NCI-H510A treated with DMSO at 0.1 percent for 48 hours (cell line): ENCODE data around the gene SLC25A12.
A peak's percentile ranks its signal among the peaks of the same experiment; 100 is the strongest.
"Not testable (repeated sequence)": the region's sequence is repeated elsewhere in the genome, so short reads cannot be mapped to it uniquely, and the experiment has no call there.

Experiments used
- DNase-seq: peaks from one replicate; lab custom pipeline; 2025; lab: John Stamatoyannopoulos, UW

SLC25A12 gene, protein sequence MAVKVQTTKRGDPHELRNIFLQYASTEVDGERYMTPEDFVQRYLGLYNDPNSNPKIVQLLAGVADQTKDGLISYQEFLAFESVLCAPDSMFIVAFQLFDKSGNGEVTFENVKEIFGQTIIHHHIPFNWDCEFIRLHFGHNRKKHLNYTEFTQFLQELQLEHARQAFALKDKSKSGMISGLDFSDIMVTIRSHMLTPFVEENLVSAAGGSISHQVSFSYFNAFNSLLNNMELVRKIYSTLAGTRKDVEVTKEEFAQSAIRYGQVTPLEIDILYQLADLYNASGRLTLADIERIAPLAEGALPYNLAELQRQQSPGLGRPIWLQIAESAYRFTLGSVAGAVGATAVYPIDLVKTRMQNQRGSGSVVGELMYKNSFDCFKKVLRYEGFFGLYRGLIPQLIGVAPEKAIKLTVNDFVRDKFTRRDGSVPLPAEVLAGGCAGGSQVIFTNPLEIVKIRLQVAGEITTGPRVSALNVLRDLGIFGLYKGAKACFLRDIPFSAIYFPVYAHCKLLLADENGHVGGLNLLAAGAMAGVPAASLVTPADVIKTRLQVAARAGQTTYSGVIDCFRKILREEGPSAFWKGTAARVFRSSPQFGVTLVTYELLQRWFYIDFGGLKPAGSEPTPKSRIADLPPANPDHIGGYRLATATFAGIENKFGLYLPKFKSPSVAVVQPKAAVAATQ

DNA sequence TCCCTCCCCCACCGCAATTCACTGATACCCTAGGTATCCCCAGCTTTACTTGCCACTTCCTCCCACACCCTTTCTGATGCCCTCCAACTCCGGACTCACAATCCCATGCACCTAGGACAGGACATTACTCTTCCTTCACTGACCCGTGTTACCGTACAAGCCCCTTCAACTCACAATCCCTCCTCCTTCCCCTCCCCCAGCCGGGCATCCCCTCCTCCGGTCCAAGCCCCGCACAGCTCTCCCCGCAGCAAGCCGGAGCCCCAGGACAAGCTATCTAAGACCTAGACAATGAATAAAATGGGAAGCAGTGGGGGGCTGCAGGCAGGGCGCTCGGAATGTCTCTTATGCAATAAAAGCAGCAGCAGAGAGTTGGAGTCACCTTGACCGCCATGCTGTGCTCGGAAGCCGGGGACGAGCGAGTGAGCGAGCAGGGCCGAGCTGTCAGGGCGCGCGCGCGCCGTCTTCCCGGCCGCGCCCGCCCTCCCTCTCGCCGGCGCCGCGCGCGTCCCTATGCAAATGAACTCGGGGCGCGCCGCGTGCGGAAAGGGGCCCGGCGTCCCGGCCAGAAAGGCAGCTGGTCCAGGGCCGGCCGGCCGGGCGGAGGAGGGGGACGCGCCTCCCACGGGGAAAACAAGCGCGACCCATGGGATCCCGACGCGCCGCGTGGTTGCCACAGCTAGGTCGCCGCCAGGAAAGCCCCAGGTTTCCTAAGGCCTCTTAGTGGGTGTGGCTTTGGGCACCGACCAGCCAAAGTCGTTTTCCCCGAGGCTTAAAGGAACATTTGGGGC lies at the start of gene SLC25A12:
Gene SLC25A12 (minus strand): TSS at position 421 of the 788 bp plus-strand sequence. CDS start 30 bp downstream, at position 391.
- peak; percentile 95 for DNase-seq

DNA sequence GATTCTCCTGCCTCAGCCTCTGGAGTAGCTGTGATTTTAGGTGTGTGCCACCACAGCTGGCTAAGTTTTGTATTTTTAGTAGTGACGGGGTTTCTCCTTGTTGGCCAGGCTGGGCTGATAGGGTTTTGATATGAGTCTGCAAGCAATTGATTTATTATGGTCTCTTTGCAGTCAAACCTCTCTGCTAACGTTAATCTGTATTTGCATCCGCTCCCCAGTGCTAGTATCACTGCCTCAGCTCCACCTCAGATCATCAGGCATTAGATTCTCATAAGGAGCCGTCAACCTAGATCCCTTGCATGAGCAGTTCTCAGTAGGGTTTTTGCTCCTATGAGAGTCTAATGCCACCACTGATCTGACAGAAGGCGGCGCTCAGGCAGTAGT lies 47.3 kb upstream of the SLC25A12 start:
- DNase-seq, result no peak

DNA sequence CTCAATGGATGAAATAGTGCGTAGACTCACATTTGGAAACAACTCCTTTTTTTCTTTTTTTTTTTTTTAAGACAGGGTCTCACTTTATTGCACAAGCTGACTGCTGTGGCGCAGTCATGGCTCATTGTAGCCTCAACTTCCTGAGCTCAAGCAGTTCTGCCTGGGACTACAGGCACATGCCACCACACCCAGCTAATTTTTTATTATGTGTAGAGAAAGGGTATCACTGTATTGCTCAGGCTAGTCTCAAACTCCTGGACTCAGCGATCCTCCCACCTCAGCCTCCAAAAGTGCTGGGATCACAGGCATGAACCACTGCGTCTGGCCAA lies 45.7 kb upstream of the SLC25A12 start:
- no peak for DNase-seq

DNA sequence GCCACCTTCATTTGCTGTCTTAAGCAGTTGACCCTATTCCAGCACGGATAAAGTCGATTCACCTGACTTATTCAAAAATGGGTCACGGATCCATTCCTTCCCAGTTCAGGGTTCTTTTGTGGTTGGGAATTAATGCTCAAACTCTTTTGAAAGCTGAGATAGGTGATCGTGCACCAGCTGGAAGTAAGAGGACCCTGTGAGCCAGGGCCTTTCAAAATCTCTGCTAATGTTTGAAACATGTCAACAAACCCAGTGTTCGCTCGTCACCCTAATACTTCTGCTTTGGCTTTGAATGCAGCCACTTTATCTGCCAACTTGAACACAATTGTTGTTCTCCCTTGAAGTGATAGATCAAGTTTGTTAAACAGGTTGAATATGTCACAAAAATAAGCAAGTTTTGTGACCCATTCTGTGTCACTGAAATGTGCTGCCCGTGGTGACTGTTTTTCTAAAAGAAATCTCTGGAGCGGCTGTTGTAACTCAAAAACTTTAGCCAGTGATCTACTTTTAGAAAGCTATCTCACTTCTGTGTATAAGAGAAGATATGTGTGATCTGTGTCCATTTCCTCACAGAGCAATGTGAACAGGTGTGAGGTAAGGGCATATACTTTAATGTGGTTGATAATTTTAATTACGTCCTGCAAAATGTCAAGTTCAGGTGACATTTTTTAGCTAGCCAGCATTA lies 45.2 kb upstream of the SLC25A12 start:
- DNase-seq, result no peak

DNA sequence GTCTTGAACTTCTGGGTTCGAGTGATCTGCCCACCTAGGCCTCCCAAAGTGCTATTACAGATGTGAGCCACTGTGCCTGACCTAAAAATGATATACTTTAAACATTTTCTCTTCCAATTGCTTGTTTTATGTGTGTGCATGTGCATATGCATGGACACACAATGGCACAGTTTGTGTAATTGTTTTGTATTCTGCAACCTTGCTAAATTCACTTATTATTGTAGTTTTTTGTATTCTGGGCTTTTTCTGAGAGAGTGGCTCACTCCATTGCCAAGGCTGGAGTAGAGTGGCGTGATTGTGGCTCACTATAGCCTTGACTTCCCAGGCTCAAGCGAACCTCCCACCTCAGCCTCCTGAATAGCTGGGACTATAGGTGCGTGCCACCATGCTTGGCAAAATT lies 36.3 kb upstream of the SLC25A12 start:
- no peak for DNase-seq

DNA sequence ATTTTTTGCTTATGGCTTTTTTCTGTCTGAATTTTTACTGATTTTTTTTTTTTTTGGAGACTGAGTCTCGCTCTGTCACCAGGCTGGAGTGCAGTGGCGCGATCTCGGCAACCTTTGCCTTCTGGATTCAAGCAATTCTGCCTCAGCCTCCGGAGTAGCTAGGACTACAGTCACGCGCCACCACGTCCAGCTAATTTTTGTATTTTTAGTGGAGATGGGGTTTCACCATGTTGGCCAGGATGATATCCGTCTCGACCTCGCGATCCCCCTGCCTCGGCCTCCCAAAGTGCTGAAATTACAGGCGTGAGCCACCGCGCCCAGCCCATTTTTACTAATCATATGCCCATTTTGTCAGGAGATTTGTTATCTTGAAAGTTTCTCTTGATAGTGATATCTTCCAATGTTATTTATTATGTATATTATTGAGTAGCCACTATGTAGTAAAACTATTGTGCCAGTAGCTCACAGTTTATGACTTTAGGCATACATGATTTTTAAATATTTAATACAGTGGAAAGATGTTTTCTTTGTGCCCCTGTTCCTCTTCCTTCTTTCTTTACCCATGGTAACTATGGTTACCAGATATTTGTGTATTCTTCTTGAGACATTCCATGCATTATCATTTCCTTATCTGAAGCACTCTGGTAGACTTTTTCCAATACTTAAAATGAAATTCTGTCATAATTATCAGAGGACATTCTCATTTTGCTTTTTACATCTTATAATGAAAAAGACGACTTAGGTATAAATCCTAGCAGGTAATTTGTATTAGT lies 30.3 kb upstream of the SLC25A12 start:
- no peak for DNase-seq

DNA sequence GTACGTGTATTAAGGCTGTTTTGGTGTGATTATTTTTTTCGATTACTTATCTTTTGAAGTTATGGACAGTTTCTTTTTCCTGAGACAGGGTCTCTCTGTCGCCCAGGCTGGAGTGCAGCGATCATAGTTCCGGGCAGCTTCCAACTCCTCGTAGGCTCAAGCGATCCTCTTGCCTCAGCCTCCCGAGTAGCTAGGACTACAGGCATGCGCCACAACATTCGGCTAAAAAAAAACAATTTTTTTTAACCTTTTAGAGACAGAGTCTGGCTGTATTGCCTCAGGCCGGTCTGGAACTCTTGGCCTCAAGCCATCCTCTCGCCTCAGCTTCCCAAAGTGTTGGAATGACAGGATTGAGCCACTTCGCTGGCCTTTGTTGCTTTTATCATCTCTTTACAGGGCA lies 29.2 kb upstream of the SLC25A12 start:
- DNase-seq, result no peak

DNA sequence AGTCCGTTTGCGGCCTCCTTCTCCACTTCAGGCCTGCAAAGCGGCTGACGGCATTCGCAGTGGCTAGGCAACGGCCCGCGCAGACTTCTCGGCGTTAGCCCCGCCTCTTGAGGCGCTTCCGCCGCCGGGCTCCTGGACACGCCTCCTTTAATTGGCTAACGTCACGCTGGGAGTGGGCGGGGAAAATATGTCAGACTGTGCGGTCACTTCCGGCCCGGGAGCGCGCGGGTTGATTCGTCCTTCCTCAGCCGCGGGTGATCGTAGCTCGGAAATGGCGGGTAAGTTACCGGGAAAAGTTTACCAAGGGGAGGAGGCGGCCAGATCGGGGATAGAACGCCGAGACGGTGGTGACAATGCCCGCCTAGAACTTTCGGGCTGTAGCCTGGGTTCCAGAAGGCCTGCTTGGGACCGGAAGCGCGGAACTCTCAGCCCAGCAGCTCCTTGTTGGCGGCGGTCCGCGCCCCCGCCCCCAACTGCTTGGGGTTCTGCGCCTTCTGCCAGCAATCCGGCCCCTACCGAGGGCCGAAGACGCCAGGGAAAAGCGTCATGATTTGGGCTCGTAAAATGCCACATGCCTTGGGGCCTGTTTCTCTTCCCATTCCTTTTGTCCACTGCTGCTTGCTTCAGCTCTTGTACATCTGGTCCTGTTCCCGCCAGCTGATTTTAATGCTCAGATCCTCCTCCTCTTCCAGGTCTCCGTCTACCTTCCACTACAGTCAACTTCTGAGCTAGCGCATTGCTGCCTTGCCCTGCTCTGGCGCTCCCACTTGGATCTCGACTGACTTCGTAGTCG lies 28.4 kb upstream of the SLC25A12 start, which contains the start of gene HAT1:
Gene HAT1 (plus strand): TSS at position 232 of the 793 bp plus-strand sequence. CDS start 40 bp downstream, at position 272.
- peak; percentile 100 for DNase-seq

DNA sequence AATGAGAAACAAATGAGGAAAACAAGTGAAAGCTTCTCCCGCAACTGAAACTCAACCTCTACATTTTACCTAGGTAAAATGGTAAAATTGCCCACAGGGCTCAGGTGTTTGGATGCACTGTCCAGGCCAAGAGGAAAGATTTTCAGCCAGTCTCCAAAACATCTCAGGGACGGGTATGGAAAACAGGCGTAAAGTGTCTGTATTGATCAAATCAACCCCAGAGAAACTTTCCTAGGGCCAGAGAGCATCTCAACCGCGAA lies 27.9 kb upstream of the SLC25A12 start:
- DNase-seq, result no peak

DNA sequence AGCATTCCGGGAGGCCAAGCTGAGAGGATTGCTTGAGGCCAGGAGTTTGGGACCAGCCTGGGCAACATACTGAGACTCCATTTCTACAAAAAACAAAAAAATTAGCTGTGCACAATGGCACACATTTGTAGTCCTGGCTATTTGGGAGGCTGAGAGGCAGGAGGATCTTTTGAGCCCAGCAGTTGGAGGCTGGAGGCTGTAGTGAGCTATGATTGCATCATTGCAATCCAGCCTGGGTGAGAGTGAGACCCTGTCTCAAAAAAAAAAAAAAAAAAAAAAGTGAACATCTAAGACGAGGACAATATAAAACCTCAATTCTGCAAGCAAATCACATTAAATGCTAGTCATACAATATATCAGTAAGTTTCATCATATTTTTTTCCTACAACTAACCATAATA lies 25.4 kb upstream of the SLC25A12 start:
- DNase-seq, result no peak

DNA sequence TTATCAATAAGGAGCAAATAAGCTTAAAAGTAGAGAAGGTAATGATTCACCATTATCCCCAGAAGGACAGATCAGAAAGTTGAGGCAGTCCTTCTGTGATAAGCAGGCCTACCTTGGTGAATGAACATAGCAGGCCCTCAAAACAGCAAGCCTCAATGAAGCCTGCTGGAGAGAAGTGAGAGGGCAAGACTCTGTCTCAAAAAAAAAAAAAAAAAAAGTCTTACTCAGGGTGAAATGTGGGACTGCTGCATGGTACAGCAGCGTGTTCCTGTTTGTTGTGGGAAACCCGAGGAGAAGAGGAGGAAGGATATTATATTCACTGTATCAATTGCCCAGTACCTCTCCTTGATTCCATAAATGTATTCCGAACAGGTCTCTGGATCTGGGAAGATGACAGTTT lies 19.5 kb upstream of the SLC25A12 start:
- no peak for DNase-seq

DNA sequence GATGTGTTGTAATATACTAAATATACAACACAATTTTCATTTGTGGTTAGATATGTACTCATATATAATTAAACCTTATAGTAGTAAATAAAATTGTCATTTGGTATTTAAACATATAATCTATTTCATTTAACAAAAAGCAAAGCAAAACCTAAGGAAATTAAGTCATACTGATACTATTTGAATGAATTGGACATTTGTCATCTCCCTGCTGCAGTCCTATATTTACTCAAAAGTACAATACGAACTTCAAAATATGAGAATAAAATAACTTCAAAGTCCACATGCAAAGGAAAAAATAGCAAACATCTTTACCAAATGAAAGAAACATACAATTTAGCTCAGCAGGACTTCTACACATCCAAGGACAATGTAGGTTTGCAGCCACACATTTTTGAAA lies 16.4 kb upstream of the SLC25A12 start:
- no peak for DNase-seq

DNA sequence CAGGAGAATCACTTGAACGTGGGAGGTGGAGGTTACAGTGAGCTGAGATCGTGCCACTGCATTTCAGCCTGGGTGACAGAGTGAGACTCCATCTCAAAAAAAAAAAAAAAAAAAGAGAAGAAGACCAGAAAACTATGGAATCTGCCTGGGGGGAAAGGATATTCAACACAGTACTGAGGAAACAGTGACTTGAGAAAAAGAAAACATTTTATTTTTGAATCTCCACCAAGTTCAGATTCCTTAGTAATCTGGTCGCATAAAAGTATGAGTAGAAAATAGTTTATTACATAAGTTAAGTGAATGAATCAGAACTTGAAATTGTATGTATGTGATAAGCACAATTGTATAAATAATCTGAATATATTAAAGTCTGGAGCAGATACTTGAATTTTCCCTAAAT lies 15.2 kb upstream of the SLC25A12 start:
- DNase-seq, result no peak

DNA sequence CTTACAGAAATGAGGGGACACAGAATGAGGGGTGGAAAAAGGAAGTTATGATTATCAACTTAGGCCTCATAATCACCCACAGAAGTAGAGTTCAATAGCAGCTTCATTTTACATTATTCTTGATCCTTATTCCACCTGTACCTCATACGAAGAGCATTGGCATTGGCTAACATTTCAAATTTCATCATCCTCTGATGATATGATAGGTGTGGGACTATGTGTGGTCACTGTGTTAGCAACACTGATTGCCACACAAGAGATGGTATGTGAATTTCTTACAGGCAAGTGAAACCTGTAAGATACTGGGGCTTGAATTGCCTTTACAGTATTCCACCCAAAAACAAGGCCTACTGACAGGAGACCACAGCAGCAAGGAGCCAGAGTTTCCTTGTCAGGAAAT lies 14.2 kb upstream of the SLC25A12 start:
- no peak for DNase-seq

DNA sequence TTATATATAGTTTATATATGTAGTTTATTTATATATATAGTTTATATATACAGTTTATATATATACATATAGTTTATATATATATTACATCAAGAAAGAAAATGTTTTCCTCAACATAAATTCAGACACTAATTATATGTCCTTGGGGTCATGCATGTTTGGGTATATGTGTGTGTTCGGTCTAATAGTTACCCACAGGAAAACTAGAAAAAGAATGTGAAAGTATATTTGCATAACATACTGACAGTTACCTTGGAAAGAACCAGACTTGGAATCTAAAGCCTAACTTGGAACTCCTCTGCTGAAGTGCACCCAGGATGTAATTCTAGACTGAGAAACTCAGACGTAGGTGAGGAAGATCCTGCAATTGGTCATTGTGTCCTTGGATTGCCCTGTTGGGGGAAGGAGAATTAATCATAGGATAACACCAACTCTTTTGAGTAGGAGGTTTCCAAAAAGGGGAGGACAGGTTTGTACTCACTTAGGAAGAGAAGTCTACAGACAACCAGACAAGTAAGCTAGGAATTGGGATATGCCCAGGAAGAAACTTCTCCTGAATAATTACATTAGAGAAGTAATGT lies 8.9 kb upstream of the SLC25A12 start:
- DNase-seq, result no peak

DNA sequence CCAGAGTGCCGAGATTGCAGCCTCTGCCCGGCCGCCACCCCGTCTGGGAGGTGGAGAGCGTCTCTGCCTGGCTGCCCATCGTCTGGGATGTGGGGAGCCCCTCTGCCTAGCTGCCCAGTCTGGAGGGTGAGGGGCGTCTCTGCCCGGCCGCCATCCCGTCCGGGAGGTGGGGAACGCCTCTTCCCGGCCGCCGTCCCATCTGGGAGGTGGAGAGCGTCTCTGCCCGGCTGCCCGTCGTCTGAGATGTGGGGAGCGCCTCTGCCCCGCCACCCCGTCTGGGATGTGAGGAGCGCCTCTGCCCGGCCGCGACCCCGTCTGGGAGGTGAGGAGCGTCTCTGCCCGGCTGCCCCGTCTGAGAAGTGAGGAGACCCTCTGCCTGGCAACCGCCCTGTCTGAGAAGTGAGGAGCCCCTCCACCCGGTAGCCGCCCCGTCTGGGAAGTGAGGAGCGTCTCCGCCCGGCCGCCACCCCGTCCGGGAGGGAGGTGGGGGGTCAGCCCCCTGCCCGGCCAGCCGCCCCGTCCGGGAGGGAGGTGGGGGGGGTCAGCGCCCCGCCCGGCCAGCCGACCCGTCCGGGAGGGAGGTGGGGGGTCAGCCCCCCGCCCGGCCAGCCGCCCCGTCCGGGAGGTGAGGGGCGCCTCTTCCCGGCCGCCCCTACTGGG lies 5.7 kb upstream of the SLC25A12 start:
- DNase-seq, result not testable (repeated sequence)

DNA sequence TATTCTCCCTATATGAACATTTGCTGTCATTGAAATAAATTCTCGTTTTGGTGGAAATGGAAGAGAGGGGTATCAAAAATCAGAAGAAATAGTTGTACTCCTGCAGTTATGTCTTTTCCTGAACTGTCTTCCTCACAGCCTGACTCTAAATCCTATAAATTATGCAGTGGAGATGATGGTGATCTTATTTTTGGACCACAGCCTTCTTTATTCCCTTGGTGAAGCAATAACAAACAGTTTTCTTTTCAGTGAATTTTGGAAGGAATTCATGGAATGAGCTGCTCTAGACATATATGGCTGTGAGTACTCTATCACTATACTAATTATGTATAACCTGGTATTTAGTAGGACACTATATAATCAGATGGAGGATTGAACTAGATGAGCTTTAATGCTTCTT lies 1.7 kb upstream of the SLC25A12 start:
- no peak for DNase-seq

DNA sequence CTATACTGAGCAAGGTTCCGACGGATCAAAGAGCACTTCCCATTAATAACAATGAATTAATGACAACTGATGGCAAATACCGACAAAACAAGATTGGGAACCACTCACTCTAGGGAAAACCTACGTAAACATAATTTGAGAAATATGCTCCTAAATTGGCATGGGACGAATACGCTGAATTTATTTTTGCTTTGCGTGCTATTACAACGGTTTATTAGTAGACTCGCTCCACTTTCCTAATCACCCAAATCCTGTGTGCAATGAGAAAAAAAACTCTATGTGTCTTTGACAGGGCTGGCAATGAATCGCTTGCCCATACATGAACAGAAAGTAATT lies 536 bp upstream of the SLC25A12 start:
- DNase-seq, result no peak

DNA sequence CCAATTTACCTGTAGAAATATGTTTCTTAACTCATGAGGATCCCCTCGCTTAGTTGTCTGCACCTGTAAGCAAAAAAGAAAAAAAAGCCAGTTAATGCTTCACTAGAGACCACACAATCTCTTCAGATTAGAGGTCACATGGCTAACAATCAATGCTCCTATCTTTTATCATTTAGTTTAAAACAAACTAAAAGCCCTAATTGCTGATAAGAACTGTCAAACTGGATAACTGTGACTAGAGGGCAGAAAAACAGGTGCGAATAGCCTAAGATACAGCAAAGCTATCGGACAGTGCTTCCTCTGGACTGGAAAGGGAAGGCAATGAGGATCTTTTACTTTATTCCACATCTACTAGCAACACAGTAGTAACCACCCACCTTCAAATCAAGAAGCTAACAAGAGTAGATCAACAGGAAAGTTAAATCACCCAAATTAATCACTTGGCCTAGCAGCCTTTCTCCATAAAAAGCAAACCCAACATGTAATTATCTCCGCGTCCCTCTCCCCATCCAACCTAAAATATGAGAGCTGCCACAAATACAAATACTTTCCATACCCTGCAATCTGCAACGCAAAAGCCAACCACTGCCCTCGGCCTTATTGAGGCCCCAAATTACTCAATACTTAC lies 734 bp downstream of the SLC25A12 start:
- DNase-seq, result no peak

DNA sequence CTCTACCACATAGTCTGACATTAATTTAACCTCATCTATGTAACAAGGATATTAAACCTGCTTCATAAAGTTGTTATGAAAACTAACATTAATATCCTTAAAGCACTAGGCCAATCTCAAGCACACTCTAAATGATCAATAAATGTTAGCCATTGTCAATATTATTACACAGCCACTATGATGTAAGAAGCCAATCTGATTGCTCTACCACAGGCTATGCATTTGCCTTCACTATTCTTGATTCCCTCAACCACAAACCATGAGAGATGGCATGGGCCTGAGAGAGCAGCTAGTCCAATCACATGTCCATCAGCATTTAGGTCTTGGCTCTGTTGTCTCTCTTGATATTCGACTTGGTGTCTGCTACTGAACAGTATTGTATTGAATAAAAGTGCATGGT lies 4.2 kb downstream of the SLC25A12 start:
- no peak for DNase-seq
